HG02588 (cell line): Measurements from ENCODE around the gene KRTAP1-5.
"Not testable (repeated sequence)": the region's sequence is repeated elsewhere in the genome, so short reads cannot be mapped to it uniquely, and the experiment has no call there.

Source experiments
- ATAC-seq: cut with Tn5 transposase; IDR thresholded peaks from one replicate; pipeline ENCODE4 v1.9.1; 2021; ENCODE audit warnings: mild to moderate bottlenecking, moderate library complexity; ENCODE audit not compliant: unreplicated experiment

The KRTAP1-5 gene

GRCh38 chr17:41049110-41049509, 22.1 kb upstream of the KRTAP1-5 start:
- ATAC-seq: no peak

- ATAC-seq: no peak
Observed at GRCh38 chr17:41048441-41048840, 21.4 kb upstream of the KRTAP1-5 start.

- not testable (repeated sequence) for ATAC-seq
Observed at GRCh38 chr17:41046735-41047465, 19.9 kb upstream of the KRTAP1-5 start, which contains the start of gene KRTAP2-1. TSS of gene KRTAP2-1 (minus strand) at chr17:41047316. CDS start at chr17:41047267, 49 bp downstream.

GRCh38 chr17:41042953-41043352, 15.9 kb upstream of the KRTAP1-5 start:
- ATAC-seq: no peak

GRCh38 chr17:41040783-41041571, 14.0 kb upstream of the KRTAP1-5 start, which contains the start of gene KRTAP1-1:
TSS of gene KRTAP1-1 (minus strand) at chr17:41041450. CDS start at chr17:41041397, 53 bp downstream.
- not testable (repeated sequence) for ATAC-seq

- no peak for ATAC-seq
Observed at GRCh38 chr17:41037853-41038350, 10.9 kb upstream of the KRTAP1-5 start.

- not testable (repeated sequence) for ATAC-seq
Observed at GRCh38 chr17:41034346-41034935, 7.4 kb upstream of the KRTAP1-5 start, which contains the start of gene KRTAP1-3. TSS of gene KRTAP1-3 (minus strand) at chr17:41034874. CDS start at chr17:41034821, 53 bp downstream.

- ATAC-seq: no peak
Observed at GRCh38 chr17:41029633-41030245, 2.7 kb upstream of the KRTAP1-5 start, which contains the start of gene KRTAP1-4. TSS of gene KRTAP1-4 (minus strand) at chr17:41030195. CDS start at chr17:41030078, 117 bp downstream.

- ATAC-seq: no peak
Observed at GRCh38 chr17:41024697-41025096, 2.3 kb downstream of the KRTAP1-5 start.

GRCh38 chr17:41020336-41020735, 6.7 kb downstream of the KRTAP1-5 start:
- ATAC-seq: no peak

- no peak for ATAC-seq
Observed at GRCh38 chr17:41019415-41019814, 7.6 kb downstream of the KRTAP1-5 start.

- ATAC-seq: no peak
Observed at GRCh38 chr17:41018541-41018940, 8.5 kb downstream of the KRTAP1-5 start.

- ATAC-seq: no peak
Observed at GRCh38 chr17:41016578-41017215, 10.3 kb downstream of the KRTAP1-5 start.

GRCh38 chr17:41015454-41015853, 11.6 kb downstream of the KRTAP1-5 start:
- ATAC-seq: no peak

- no peak for ATAC-seq
Observed at GRCh38 chr17:41013606-41014005, 13.4 kb downstream of the KRTAP1-5 start.

- ATAC-seq: no peak
Observed at GRCh38 chr17:41013181-41013580, 13.8 kb downstream of the KRTAP1-5 start.

- ATAC-seq: no peak
Observed at GRCh38 chr17:41012326-41013120, 14.5 kb downstream of the KRTAP1-5 start.

GRCh38 chr17:41010441-41010840, 16.6 kb downstream of the KRTAP1-5 start:
- no peak for ATAC-seq

- ATAC-seq: no peak
Observed at GRCh38 chr17:41009936-41010335, 17.1 kb downstream of the KRTAP1-5 start.
